NCI-H524 (cell line): ENCODE data around the gene MX1.

ENCODE experiments used
- DNase-seq, 2 experiments: peaks; one replicate each; lab custom pipeline; 2025; lab: John Stamatoyannopoulos, UW

Gene MX1, protein sequence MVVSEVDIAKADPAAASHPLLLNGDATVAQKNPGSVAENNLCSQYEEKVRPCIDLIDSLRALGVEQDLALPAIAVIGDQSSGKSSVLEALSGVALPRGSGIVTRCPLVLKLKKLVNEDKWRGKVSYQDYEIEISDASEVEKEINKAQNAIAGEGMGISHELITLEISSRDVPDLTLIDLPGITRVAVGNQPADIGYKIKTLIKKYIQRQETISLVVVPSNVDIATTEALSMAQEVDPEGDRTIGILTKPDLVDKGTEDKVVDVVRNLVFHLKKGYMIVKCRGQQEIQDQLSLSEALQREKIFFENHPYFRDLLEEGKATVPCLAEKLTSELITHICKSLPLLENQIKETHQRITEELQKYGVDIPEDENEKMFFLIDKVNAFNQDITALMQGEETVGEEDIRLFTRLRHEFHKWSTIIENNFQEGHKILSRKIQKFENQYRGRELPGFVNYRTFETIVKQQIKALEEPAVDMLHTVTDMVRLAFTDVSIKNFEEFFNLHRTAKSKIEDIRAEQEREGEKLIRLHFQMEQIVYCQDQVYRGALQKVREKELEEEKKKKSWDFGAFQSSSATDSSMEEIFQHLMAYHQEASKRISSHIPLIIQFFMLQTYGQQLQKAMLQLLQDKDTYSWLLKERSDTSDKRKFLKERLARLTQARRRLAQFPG

DNA sequence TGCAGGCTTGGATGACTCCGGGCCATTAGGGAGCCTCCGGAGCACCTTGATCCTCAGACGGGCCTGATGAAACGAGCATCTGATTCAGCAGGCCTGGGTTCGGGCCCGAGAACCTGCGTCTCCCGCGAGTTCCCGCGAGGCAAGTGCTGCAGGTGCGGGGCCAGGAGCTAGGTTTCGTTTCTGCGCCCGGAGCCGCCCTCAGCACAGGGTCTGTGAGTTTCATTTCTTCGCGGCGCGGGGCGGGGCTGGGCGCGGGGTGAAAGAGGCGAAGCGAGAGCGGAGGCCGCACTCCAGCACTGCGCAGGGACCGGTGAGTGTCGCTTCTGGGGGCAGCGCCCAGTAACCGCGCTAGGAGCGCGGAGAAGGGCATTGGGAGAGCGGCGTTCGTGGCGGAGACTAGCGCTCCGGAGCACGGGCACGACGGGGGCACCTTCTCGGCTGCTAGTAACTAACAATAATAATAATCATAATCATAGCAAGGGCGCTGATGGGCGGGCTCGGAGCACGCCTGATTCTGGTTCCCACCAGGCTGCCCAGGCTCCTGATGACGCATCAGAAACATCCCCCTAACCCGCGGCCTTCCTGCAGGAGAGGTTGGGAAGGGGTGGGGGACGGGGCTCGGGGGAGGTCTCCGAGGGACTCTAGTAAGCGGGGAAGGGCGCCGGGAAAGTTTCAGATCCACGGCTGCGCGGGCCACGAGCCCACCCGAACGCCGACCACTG is at the start of gene MX1:
TSS of gene MX1 (plus strand) at position 286 of the 722 bp plus-strand sequence. CDS start 5,832 bp downstream, outside the sequence.
- DNase-seq, result no peak

DNA sequence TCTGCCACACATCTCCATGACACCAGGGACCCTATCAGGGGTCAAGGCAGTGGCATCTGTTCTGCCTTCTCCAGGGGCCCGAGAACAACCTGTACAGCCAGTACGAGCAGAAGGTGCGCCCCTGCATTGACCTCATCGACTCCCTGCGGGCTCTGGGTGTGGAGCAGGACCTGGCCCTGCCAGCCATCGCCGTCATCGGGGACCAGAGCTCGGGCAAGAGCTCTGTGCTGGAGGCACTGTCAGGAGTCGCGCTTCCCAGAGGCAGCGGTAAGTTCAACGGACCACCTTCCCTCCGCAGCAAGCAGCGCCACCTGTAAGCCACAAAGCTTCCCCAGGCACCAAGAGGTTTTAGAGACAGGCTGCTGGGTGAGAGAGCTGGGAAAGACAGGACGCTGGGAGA is 48.3 kb upstream of the MX1 start:
- no peak for DNase-seq

DNA sequence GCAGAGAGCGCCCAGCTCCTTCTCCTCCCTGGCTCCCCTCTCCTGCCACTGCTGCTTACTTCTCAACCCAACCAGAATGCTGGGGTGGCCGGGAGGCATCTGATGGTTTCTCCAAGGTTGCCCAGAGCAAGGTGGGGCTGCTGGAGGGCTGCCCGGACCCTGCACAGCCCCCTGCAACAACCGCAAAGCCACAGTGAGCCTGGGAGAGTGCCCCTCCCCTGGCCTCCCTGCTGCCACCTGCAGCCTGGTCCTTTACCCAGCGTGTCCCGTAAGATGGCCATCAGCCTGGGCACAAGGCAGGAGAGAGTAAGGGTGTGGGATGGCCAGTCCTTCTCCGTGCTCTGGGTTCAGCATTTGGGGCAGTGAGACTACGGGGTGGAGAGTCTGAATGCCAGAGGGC is 47.2 kb upstream of the MX1 start:
- DNase-seq, result no peak

DNA sequence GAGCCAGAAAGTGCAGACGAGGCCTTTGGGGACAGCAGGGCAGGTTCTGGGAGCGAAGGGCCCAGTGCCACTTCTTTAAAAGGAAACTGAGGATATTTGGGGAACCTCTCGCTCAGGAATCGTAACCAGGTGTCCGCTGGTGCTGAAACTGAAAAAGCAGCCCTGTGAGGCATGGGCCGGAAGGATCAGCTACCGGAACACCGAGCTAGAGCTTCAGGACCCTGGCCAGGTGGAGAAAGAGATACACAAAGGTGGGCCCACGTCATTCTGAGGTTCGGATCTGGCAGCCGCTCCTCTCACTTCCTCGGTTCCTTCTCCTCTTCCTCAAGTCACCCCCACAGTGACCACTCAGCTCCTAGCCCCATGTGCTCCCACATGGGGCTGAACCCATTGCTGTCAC is 46.1 kb upstream of the MX1 start:
- no peak for DNase-seq

- DNase-seq, result no peak
Observed at GRCh38 chr21:41381731-41382130, 44.3 kb upstream of the MX1 start.

- DNase-seq, result no peak
Observed at GRCh38 chr21:41387042-41387819, 38.8 kb upstream of the MX1 start.

- no peak for DNase-seq
Observed at GRCh38 chr21:41387824-41388223, 38.2 kb upstream of the MX1 start.

DNA sequence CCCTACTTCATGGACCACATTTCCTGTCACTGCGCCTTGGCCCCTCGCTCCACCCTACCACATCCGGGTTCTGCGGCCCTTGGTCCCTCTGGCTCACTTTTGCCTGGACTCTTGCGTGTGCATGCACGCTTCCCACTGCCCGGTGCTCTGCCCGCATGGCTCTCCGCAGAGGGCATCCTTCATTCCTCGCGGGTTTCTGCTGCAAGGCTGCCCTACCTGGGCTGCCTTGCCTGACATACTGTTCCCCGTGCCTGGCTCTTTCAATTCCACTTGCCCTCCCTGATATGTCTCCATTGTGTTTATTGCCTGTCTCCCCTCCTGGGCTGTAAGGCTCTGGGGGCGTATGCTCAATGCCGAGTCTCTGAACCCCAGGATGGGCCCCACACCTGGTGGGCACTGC is 37.8 kb upstream of the MX1 start:
- DNase-seq, result no peak

- no peak for DNase-seq
Observed at GRCh38 chr21:41390043-41390639, 35.9 kb upstream of the MX1 start.

GRCh38 chr21:41393876-41394465 is 32.1 kb upstream of the MX1 start:
- DNase-seq, result no peak

GRCh38 chr21:41396558-41397075 is 29.4 kb upstream of the MX1 start:
- no peak for DNase-seq

GRCh38 chr21:41397471-41397891 is 28.6 kb upstream of the MX1 start:
- no peak for DNase-seq

- DNase-seq, result no peak
Observed at GRCh38 chr21:41398251-41398650, 27.8 kb upstream of the MX1 start.

GRCh38 chr21:41398831-41399230 is 27.2 kb upstream of the MX1 start:
- DNase-seq, result no peak

- no peak for DNase-seq
Observed at GRCh38 chr21:41399246-41399800, 26.7 kb upstream of the MX1 start.

DNA sequence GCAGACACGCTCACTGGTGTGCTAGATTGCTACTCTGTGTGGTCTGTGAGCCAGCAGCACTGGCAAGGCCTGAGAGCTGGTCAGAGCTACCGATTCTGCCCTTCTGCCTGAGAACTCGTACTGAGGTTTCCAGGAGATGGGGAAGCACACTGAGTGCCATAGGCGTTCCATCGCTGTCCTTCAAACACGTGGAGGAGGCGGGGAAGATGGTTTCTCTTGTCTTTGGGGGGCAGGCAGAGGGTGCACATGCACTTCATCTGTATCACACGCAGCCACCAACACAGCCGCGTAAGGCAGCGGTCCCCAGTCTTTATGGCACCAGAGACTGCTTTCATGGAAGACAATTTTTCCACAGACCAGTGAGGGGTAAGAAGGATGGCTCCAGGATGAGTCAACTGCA is 23.8 kb upstream of the MX1 start:
- DNase-seq, result no peak

- DNase-seq, result no peak
Observed at GRCh38 chr21:41402796-41403195, 23.2 kb upstream of the MX1 start.

- no peak for DNase-seq
Observed at GRCh38 chr21:41403331-41403730, 22.7 kb upstream of the MX1 start.

DNA sequence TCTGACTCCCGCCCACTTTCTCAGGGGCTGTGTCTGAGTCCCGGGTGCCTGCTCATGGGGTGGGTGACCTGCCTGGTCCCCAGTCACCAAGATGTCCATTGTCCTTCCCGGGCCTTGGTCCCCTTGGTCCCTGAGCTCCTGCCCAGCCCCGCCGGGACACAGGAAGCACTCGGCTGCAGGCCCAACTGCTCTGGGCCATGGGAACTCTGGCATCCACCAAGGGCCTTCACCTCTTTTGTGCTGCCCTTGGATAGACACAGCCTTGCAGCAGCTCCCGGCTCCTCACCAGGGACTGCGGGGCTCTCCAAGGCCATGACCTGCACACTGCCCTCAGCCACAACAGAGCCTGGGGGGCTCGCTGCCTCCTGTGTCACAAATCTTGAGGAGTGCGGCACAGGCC is 22.1 kb upstream of the MX1 start:
- DNase-seq, result no peak

GRCh38 chr21:41405321-41405720 is 20.7 kb upstream of the MX1 start:
- no peak for DNase-seq

GRCh38 chr21:41406340-41406739 is 19.7 kb upstream of the MX1 start:
- DNase-seq, result no peak
